ENCODE data around the gene MIR17HG. TPM values are rescaled to one million over a fixed set of nuclear protein-coding genes. Genes with fewer than 3 reads are reported as not detected.

The MIR17HG gene
- total RNA-seq, 1 donor from 2014 or later: 15.7 TPM

DNA sequence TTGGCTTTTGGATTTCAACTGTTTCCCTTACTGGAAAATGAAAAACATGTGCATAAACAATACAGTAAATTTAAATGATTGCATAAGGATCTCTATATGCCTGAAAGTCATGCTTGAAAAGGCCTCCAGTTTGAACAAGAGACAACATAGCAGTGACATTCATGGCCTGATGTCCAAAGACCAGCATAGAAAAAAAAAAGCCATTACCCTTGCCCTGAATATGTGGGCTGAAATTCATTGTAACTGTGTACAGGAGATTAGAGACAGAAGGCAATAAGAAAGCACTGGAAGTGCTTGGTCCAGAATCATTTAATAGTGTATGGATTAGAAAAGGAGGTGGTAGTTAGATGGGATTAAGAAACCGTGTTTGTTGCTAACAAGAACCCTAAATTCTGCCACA is 15.4 kb downstream of the MIR17HG start:
- intact Hi-C loops (cut with micrococcal nuclease): no loop called here

DNA sequence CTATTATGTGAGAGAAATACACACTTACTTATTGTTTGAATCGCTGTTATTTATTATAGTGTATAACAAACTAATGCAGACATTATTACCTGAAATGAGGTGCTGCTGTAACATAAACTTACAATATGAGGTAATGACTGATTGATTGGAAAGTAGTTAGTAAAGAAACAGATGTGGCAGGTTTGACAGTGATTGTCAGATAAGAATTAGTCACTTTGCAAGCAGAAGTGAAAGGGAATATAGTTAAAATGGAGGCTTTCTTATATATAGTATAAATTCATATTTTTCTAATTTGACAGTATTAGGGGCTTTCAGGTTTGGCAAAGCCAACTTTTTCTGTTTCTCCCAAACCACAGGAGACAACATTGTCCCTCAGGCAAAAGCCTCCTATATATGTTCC is 20.6 kb downstream of the MIR17HG start:
- intact Hi-C loops (cut with micrococcal nuclease): no loop called here

DNA sequence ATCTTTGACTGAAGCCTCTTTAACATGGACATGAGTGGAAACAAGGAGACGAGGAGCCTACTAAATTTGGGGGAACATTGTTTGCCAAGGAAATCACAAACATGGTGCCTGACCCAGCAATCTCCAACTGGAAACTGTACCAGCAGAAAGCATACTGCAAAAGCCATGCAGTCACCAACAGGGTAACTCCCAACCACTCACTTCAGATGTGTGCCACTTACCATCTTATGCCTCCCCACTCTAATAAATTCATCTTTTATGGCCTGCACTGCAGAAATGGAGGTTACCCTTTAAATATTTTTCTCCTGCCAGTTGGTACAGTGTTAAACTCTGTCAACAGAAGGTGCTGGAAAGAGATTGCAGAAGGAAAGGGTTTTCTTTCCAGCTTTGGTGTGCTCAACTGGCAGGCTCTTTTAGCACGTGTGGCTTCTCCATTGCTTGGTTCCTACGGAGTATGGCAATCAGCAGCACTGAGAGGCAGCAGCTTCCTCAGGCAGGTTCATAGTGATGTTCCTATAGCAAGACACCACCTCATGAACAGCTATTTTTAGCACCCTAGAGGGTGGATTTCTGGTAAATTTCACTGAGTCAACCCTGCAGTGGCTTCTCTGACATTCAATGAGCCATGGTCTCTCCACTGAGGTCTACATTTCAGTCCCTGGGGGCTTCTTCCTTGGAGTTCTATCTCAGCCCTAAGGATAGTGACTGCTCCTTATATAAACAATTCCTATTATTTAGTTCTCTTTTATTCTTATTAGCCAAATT is 21.4 kb downstream of the MIR17HG start:
- intact Hi-C loops (cut with micrococcal nuclease): loop anchor here (1.0 kb wide), 1 partner anchor 20 kb away; no protein-coding TSS in a partner anchor

GRCh38 chr13:91369441-91369831 is 21.9 kb downstream of the MIR17HG start:
- intact Hi-C loops (cut with micrococcal nuclease): loop anchor here (1.0 kb wide), 1 partner anchor 20 kb away; no protein-coding TSS in a partner anchor

DNA sequence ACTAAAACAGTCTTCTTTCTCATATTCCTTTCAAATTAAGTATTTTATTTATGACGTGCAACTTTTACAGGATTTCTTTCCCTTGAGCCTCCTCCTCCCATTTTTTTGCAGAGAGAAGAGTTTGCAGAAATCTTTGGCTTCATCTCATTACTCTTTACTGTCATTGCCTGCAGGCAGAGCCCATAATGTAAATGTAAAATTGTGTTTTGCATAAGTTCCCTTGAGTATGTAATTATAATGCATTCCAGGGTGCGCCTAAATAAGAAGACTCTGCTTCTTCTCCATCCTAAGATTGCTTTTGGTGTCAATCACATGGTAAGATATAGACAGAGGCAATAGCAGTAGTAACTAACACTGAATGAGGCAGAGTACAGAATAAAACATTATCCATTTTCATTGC is 23.0 kb downstream of the MIR17HG start:
- intact Hi-C loops (cut with micrococcal nuclease): loop anchor here (10.0 kb wide), 1 partner anchor 704 kb away; no protein-coding TSS in a partner anchor

DNA sequence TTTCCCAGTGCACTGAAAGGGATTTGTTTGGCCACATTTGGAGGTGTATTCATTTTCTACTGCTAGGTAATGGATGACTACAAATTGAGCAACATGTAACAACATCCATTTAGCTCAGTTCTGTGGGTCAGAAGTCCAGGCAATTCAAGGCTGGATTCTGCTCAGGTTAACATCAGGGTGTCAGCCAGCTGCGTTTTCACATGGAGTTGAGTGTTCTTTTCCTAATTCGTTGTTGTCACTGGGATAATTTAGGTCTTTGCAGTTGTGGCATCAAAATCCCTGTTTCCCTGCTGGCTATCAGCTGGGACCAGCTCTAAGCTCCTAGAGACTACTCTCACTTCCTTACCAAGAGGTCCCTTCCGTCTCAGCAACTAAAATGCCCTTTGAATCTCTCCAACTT is 25.4 kb downstream of the MIR17HG start:
- intact Hi-C loops (cut with micrococcal nuclease): loop anchor here (10.0 kb wide), 1 partner anchor 702 kb away; no protein-coding TSS in a partner anchor

- intact Hi-C loops (cut with micrococcal nuclease): loop anchor here (1.0 to 10.0 kb wide), 4 partner anchors 24 to 700 kb away; partner anchors contain the start of gene GPC5
These were observed 27.7 kb downstream of the MIR17HG start for GRCh38 chr13:91375116-91375729.

DNA sequence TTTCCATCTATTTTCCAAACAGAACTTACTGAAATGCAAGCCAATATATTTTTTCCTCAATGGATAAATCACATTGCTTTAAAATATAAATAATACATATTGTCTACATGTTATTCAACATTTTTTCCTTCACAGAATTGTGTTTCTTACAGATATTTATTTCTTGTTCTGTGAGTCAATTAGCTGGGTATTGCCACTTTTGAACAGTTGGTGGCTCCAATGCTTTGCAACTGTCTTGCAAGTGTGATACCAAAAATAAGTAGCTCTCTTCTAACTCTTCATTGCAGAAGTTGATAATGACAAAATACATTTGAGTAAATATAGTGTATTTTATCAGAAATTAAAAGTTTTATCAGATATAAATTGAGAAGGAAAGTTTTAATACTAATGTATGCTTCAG is 33.9 kb downstream of the MIR17HG start:
- intact Hi-C loops (cut with micrococcal nuclease): loop anchor here (1.0 kb wide), 2 partner anchors 25 to 341 kb away; no protein-coding TSS in a partner anchor

DNA sequence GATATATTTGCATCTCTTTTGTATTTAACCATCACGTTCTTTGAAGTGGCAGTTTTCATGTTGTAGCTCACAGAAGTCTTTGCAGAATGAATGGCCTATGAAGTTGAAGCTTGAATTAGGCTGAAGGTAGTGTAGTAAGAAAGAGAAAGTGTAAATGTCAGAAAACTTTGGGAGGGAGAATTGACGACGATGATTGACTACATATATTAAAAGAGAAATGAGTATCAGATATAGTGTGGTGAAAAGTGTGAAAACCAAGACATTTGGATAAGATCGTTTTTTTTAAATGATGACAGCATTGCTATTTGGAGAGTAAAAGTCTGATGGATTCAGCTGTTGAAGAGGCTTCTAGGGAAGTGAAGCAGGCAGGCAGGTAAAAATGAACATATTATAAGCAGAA is 36.3 kb downstream of the MIR17HG start:
- intact Hi-C loops (cut with micrococcal nuclease): no loop called here

- intact Hi-C loops (cut with micrococcal nuclease): no loop called here
These were observed 37.4 kb downstream of the MIR17HG start for GRCh38 chr13:91384896-91385295.

DNA sequence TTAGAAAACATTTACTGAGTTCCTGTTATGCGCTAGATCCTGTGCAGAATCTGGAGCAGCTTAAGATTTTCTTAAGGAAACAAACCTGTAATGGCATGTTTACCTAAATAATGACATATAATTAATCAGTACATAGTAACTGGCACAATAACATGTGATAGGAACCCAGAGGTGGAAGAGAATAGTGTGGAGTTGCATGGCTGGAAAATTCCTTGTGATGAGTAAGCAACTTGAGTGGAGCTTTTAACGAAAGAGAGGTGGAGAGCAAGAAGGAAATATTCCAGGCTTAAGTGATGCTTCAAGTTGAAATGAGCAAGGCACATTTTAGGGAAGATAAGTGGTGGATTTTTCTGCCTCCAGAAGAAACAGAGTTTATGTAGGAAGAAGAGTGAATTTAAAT is 41.7 kb downstream of the MIR17HG start:
- intact Hi-C loops (cut with micrococcal nuclease): no loop called here

GRCh38 chr13:91397595-91397994 is 50.1 kb downstream of the MIR17HG start:
- intact Hi-C loops (cut with micrococcal nuclease): no loop called here

DNA sequence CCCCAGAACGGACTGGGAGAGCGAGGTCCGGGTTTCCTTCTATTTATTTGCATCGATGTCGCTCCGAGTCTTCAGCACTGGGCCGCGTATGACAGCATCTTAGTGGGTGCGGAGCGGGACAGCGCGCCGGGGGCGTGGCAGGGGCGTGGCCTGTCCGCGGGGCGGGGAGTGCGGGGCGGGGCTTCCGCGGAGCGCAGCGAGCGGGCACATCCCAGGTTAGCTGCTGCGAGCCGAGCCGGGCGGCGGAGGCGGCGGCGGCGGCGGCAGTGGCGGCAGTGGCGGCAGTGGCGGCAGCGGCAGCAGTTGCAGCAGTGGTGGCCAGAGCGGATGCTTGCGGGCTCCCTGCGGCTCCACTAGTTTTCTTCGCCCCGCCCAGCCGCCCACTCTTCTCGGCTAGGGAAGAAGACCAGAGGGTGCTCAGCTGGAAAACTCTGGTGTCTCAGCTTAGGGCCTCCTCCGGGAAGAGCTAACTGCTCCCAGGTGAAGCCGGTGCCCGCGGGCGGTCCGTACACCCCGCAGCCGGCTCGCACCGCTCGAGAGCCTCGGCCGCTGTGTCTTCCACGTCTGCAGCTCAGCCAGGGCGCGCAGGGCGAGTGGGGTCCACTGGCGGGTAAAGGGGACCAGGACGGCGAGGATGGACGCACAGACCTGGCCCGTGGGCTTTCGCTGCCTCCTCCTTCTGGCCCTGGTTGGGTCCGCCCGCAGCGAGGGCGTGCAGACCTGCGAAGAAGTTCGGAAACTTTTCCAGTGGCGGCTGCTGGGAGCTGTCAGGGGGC is 51.1 kb downstream of the MIR17HG start, which contains the start of gene GPC5:
Gene GPC5, plus strand, starts transcription at position 209 of the 776 bp plus-strand sequence.
- intact Hi-C loops (cut with micrococcal nuclease): loop anchor here (1.0 to 2.0 kb wide), 3 partner anchors 24 to 85 kb away; partner anchors contain the start of gene MIR17HG

GRCh38 chr13:91399189-91400062 is 51.9 kb downstream of the MIR17HG start:
- intact Hi-C loops (cut with micrococcal nuclease): loop anchor here (2.0 kb wide), 1 partner anchor 25 kb away; no protein-coding TSS in a partner anchor

- intact Hi-C loops (cut with micrococcal nuclease): no loop called here
These were observed 52.5 kb downstream of the MIR17HG start for GRCh38 chr13:91400063-91400399.

DNA sequence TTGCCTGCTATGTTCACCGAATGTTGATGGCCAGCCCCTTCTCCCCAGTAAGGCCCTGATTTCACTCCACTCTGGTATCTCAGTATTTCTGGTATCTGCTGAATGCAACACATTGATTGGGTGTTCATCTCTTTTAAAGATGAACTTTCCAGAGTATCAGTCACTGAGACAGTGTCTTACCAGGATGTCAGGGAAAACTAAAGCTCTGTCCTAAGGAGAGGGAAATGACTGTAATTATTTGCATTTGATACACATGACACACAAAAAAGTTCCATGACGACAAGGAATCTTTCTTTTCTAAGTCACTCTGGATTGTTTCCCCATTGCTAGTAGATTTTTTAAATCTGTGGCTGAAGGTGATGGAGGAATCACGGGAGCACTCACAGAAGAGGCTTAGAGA is 53.2 kb downstream of the MIR17HG start:
- intact Hi-C loops (cut with micrococcal nuclease): no loop called here

DNA sequence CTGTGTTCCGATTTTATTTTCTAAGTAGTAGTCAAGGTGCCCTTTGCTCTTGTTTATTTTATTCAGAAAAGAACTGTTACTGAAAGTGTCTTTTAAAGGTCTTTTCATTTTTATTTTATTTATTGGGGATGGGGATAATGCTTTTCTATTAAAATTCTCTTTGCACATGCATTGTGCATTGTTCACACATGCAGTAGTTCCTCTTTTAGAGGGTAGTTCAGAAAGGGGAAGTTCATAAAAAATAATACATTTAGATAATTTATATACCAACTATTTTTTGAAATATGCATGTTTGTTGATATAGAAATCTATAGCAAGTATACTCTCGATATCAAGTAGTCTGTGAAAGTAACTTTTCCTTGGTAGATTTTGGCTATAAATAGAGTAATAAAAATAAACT is 54.4 kb downstream of the MIR17HG start:
- intact Hi-C loops (cut with micrococcal nuclease): no loop called here

All from T-helper 1 cell treated with Interleukin-12 subunit alpha and Interleukin-12 subunit beta and Interleukin-4 antibody, amounts not matched to agents 30 ng/mL and 1 ng/mL, for 36 hours (primary cell).